ENCODE results near the gene PSME2. TPM values are rescaled to one million over a fixed set of nuclear protein-coding genes. Genes with fewer than 3 reads are reported as not detected.

The PSME2 gene
- total and polyA plus RNA-seq, 2 of the 13 experiments (the other 11 are each of a cell fraction or from before 2014, with no cell fraction given), result 332 to 716 TPM

- TF ChIP-seq, protein P1, sequence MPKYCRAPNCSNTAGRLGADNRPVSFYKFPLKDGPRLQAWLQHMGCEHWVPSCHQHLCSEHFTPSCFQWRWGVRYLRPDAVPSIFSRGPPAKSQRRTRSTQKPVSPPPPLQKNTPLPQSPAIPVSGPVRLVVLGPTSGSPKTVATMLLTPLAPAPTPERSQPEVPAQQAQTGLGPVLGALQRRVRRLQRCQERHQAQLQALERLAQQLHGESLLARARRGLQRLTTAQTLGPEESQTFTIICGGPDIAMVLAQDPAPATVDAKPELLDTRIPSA (CRISPR knock-in tag; IDR thresholded peaks at IDR 0.05; ENCODE audit: borderline replicate concordance), result no peak
- TF ChIP-seq ATF1 (CRISPR knock-in tag; IDR thresholded peaks at IDR 0.05) (no peak), ZNF564 (CRISPR knock-in tag; IDR thresholded peaks at IDR 0.05) (no peak), HOXA5 (CRISPR knock-in tag; IDR thresholded peaks at IDR 0.05) (0 out of 2 replicates have a peak, but pooled peaks have one; percentile 84), BORCS8-MEF2B (CRISPR knock-in tag; IDR thresholded peaks at IDR 0.05) (no peak; the same call in 1 of the 2 replicates), SMAD1 (CRISPR knock-in tag; IDR thresholded peaks at IDR 0.05; ENCODE audit: borderline replicate concordance, low read depth) (peak; percentile 98), PITX1 (CRISPR knock-in tag; IDR thresholded peaks at IDR 0.05) (no peak; the same call in 1 of the 2 replicates), U2AF2 (IDR thresholded peaks at IDR 0.05; ENCODE audit: low read depth, low read length) (no peak), ZNF75D (CRISPR knock-in tag; IDR thresholded peaks at IDR 0.05; ENCODE audit: borderline replicate concordance) (no peak), NFRKB (IDR thresholded peaks at IDR 0.05) (no peak), HOXA3 (CRISPR knock-in tag; IDR thresholded peaks at IDR 0.05) (peak; percentile 89), HNF1B (CRISPR knock-in tag; IDR thresholded peaks at IDR 0.05) (no peak), RFX3 (CRISPR knock-in tag; IDR thresholded peaks at IDR 0.05) (no peak; the same call in 1 of the 2 replicates), ATF2 (CRISPR knock-in tag; IDR thresholded peaks at IDR 0.05) (peak; percentile 73), DNMT3B (CRISPR knock-in tag; conservative IDR thresholded peaks at IDR 0.05) (no peak; the same call in 1 of the 2 replicates), CAMTA2 (CRISPR knock-in tag; IDR thresholded peaks at IDR 0.05; ENCODE audit: borderline replicate concordance) (peak; percentile 94)
- TF ChIP-seq, protein P2, sequence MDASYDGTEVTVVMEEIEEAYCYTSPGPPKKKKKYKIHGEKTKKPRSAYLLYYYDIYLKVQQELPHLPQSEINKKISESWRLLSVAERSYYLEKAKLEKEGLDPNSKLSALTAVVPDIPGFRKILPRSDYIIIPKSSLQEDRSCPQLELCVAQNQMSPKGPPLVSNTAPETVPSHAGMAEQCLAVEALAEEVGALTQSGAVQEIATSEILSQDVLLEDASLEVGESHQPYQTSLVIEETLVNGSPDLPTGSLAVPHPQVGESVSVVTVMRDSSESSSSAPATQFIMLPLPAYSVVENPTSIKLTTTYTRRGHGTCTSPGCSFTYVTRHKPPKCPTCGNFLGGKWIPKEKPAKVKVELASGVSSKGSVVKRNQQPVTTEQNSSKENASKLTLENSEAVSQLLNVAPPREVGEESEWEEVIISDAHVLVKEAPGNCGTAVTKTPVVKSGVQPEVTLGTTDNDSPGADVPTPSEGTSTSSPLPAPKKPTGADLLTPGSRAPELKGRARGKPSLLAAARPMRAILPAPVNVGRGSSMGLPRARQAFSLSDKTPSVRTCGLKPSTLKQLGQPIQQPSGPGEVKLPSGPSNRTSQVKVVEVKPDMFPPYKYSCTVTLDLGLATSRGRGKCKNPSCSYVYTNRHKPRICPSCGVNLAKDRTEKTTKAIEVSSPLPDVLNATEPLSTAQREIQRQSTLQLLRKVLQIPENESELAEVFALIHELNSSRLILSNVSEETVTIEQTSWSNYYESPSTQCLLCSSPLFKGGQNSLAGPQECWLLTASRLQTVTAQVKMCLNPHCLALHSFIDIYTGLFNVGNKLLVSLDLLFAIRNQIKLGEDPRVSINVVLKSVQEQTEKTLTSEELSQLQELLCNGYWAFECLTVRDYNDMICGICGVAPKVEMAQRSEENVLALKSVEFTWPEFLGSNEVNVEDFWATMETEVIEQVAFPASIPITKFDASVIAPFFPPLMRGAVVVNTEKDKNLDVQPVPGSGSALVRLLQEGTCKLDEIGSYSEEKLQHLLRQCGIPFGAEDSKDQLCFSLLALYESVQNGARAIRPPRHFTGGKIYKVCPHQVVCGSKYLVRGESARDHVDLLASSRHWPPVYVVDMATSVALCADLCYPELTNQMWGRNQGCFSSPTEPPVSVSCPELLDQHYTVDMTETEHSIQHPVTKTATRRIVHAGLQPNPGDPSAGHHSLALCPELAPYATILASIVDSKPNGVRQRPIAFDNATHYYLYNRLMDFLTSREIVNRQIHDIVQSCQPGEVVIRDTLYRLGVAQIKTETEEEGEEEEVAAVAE (CRISPR knock-in tag; IDR thresholded peaks at IDR 0.05; ENCODE audit: borderline replicate concordance), result peak; percentile 88
- TF ChIP-seq, protein P3, sequence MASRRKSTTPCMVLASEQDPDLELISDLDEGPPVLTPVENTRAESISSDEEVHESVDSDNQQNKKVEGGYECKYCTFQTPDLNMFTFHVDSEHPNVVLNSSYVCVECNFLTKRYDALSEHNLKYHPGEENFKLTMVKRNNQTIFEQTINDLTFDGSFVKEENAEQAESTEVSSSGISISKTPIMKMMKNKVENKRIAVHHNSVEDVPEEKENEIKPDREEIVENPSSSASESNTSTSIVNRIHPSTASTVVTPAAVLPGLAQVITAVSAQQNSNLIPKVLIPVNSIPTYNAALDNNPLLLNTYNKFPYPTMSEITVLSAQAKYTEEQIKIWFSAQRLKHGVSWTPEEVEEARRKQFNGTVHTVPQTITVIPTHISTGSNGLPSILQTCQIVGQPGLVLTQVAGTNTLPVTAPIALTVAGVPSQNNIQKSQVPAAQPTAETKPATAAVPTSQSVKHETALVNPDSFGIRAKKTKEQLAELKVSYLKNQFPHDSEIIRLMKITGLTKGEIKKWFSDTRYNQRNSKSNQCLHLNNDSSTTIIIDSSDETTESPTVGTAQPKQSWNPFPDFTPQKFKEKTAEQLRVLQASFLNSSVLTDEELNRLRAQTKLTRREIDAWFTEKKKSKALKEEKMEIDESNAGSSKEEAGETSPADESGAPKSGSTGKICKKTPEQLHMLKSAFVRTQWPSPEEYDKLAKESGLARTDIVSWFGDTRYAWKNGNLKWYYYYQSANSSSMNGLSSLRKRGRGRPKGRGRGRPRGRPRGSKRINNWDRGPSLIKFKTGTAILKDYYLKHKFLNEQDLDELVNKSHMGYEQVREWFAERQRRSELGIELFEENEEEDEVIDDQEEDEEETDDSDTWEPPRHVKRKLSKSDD (CRISPR knock-in tag; IDR thresholded peaks at IDR 0.05; ENCODE audit: low read depth), result peak; percentile 88; the same call in 1 of the 2 replicates
Observed at GRCh38 chr14:24135834-24136683, 10.4 kb downstream of the PSME2 start, which contains the start of gene PSME1 (continued).
